K562 (cell line): ENCODE results near the gene TANC1. TPM values are rescaled to one million over a fixed set of nuclear protein-coding genes. Genes with fewer than 3 reads are reported as not detected.

Experiments used
- ATAC-seq: fragments of 200-7000 bp; cut with Tn5 transposase; 3 replicates; pipeline ENCODE4 v1.9.1; 2020; ENCODE audit warnings: moderate library complexity
- BruUV-seq: library from RNA; stranded (reverse); fragments of 400-500 nt; replicated peaks from 2 replicates; lab custom pipeline; 2021; lab: Mats Ljungman, UMichigan
- CTCF ChIA-PET: fragments of 300-600 bp; formaldehyde crosslinking; extraction: SDS; loops from one replicate; lab custom pipeline; 2021; ENCODE audit warnings: low intra/inter-chr PET ratio; lab: Yijun Ruan, JAX
- POLR2A ChIA-PET: fragments of 300-600, 350-650 bp; sonication (Branson Sonifier 250); formaldehyde crosslinking; extraction: SDS; loops from one replicate; lab custom pipeline; 2021; ENCODE audit warnings: antibody characterized with exemption, inconsistent platforms; lab: Yijun Ruan, JAX
- DNase-seq, 4 experiments: peaks; one replicate each; pipeline versions ENCODE4 v3.0.0 to v3.0.0-alpha.2; 2011 to 2018; ENCODE audit warnings: low spot score in 3 of 4, mixed read lengths in 3 of 4; ENCODE audit errors: extremely low read depth in 1 of 4
- FAIRE-seq: peaks from 2 replicates; lab custom pipeline; 2011; peaks lifted over from hg19 to GRCh38; lab: Jason Lieb, UNC
- H2AFZ ChIP-seq: 2 replicates; pipeline ENCODE4 v1.6.0; 2011; ENCODE audit warnings: low read depth, low read length, control low read depth, inconsistent platforms
- H3K27ac ChIP-seq: fragments of 200-600 bp; 3 replicates; pipeline ENCODE4 v1.8.0; 2011; ENCODE audit warnings: low read depth, mild to moderate bottlenecking, control low read depth, inconsistent platforms, low read length, moderate library complexity, mixed read lengths; ENCODE audit errors: extremely low read depth
- H3K27me3 ChIP-seq, 2 experiments: fragments of 300-600 bp in 1 of 2; 2 replicates in 1 of 2; 3 replicates in 1 of 2; pipeline versions ENCODE4 v1.6.0 to v1.8.0; 2011; ENCODE audit warnings: inconsistent platforms in 2 of 2, low read length in 2 of 2, mild to moderate bottlenecking in 1 of 2, mixed read lengths in 1 of 2, moderate library complexity in 1 of 2; ENCODE audit not compliant: control insufficient read depth in 2 of 2, insufficient read depth in 2 of 2
- H3K36me3 ChIP-seq: fragments of 300-600 bp; 3 replicates; pipeline ENCODE4 v1.8.0; 2011; ENCODE audit warnings: mild to moderate bottlenecking, low read length, inconsistent platforms; ENCODE audit not compliant: control insufficient read depth, insufficient read depth
- H3K4me1 ChIP-seq, 2 experiments: fragments of 200-600 bp in 1 of 2; replicated peaks in 1 of 2; 2 replicates in 1 of 2; 3 replicates in 1 of 2; pipeline versions ENCODE4 v1.5.1 to v1.8.0; 2011; ENCODE audit warnings: inconsistent platforms in 2 of 2, low read length in 2 of 2, mild to moderate bottlenecking in 1 of 2, mixed read lengths in 1 of 2, moderate library complexity in 1 of 2; ENCODE audit not compliant: control insufficient read depth in 2 of 2, insufficient read depth in 2 of 2
- H3K4me2 ChIP-seq: 2 replicates; pipeline ENCODE4 v1.6.1; 2011; ENCODE audit warnings: low read length, control low read depth, inconsistent platforms, mixed read lengths; ENCODE audit not compliant: insufficient read depth
- H3K4me3 ChIP-seq: fragments of 200-600 bp; sonication (generic), shearing (Covaris generic); 2 replicates; pipeline ENCODE4 v1.5.1; 2016; ENCODE audit warnings: control low read depth, inconsistent platforms
- H3K79me2 ChIP-seq: fragments of 200-600 bp; 3 replicates; pipeline ENCODE4 v1.8.0; 2011; ENCODE audit warnings: low read length, inconsistent platforms; ENCODE audit not compliant: control insufficient read depth, insufficient read depth
- H3K9ac ChIP-seq, 2 experiments: 2 replicates each; pipeline versions ENCODE4 v1.6.0 to v1.6.1; 2011; ENCODE audit warnings: low read depth in 2 of 2, low read length in 2 of 2, control low read depth in 1 of 2, inconsistent platforms in 1 of 2, mild to moderate bottlenecking in 1 of 2, mixed read lengths in 1 of 2; ENCODE audit not compliant: insufficient read depth in 1 of 2
- H3K9me1 ChIP-seq: one replicate; pipeline ENCODE4 v1.6.0; 2011; ENCODE audit warnings: inconsistent platforms, mild to moderate bottlenecking, low read length, moderate library complexity; ENCODE audit not compliant: control insufficient read depth, insufficient read depth
- H3K9me3 ChIP-seq: replicated peaks from 2 replicates; pipeline ENCODE4 v1.5.1; 2011; ENCODE audit warnings: low read depth, low read length, inconsistent platforms; ENCODE audit not compliant: control insufficient read depth, insufficient read depth
- H4K20me1 ChIP-seq: replicated peaks from 2 replicates; pipeline ENCODE4 v1.6.1; 2011; ENCODE audit warnings: low read length, inconsistent platforms, mixed read lengths; ENCODE audit not compliant: control insufficient read depth, insufficient read depth
- ARNT ChIP-seq, 2 experiments: fragments of 450-650 bp; IDR thresholded peaks; 2 replicates each; pipeline ENCODE4 v1.6.1; 2016; ENCODE audit warnings: mild to moderate bottlenecking in 1 of 2
- CSDE1 ChIP-seq, 2 experiments: fragments of 450-650 bp; IDR thresholded peaks; 2 replicates each; pipeline ENCODE4 v1.6.1; 2016; ENCODE audit warnings: mild to moderate bottlenecking in 1 of 2
- ELF2 ChIP-seq: fragments of 250-450 bp; sonication (Bioruptor Pico); IDR thresholded peaks from 2 replicates; pipeline ENCODE4 v1.5.0; 2021; ENCODE audit warnings: mild to moderate bottlenecking
- ELK3 ChIP-seq: fragments of 450-650 bp; formaldehyde crosslinking; IDR thresholded peaks from 2 replicates; pipeline ENCODE4 v1.4.0; 2020; ENCODE audit warnings: mild to moderate bottlenecking
- HDGF ChIP-seq: fragments of 450-650 bp; IDR thresholded peaks from 2 replicates; pipeline ENCODE4 v1.6.1; 2016
- IRF1 ChIP-seq: sonication (generic); formaldehyde crosslinking; IDR thresholded peaks from 2 replicates; pipeline ENCODE4 v1.8.0; 2022; ENCODE audit warnings: missing genetic modification reagents, mild to moderate bottlenecking, borderline replicate concordance
- PTBP1 ChIP-seq: fragments of 200-400 bp; formaldehyde crosslinking; IDR thresholded peaks from 2 replicates; pipeline ENCODE4 v1.6.1; 2017; ENCODE audit warnings: low read depth, low read length
- PTRF ChIP-seq: fragments of 450-650 bp; IDR thresholded peaks from 2 replicates; pipeline ENCODE4 v1.6.1; 2016; ENCODE audit warnings: mild to moderate bottlenecking, missing genetic modification characterization, missing compliant biosample characterization
- TAF7 ChIP-seq: fragments of 450-650 bp; IDR thresholded peaks from 2 replicates; pipeline ENCODE4 v1.6.1; 2016; ENCODE audit warnings: missing genetic modification characterization, missing compliant biosample characterization
- ZKSCAN8 ChIP-seq: fragments of 200-800 bp; sonication (Bioruptor generic); IDR thresholded peaks from 2 replicates; pipeline ENCODE4 v1.6.1; 2016; ENCODE audit warnings: missing genetic modification characterization, missing compliant biosample characterization
- ZSCAN29 ChIP-seq: fragments of 450-650 bp; IDR thresholded peaks from 2 replicates; pipeline ENCODE4 v1.6.1; 2017
- WGBS: fragments of 100-300 bp; shearing (Covaris generic); methylation state at CpG from one replicate; pipeline ENCODE4 v1.1.6; 2016; ENCODE audit warnings: low coverage, mixed read lengths; ENCODE audit not compliant: insufficient coverage; ENCODE audit errors: missing lambda C conversion rate; 5-methylcytosine and 5-hydroxymethylcytosine counted together
- in situ Hi-C: fragments of 300-500 bp; cut with MboI; formaldehyde crosslinking; loops from 4 replicates; pipeline ENCODE4 v1.15.0; 2018; ENCODE audit warnings: inconsistent platforms, mixed read lengths
- intact Hi-C: fragments of 100-400 bp; cut with micrococcal nuclease; formaldehyde crosslinking; loops from 2 replicates; pipeline ENCODE4 v1.14.2; 2022
- polyA plus RNA-seq, 8 experiments: library from polyadenylated mRNA; depleted of rRNA in 4 of 8; stranded (reverse) in 5 of 8; unstranded in 3 of 8; fragments of >200 nt; fragmentation: Nextera tagmentation in 2 of 8; fragmentation: Illumina TruSeq in 1 of 8; extraction: Ambion mirVana in 2 of 8; extraction: Trizol in 1 of 8; gene quantifications; 2 replicates each; pipeline versions ENCODE4 v1.2.1 to v1.2.3, GENCODE V29; 2011 to 2014; ENCODE audit warnings: inconsistent platforms in 1 of 8, missing spikeins in 1 of 8
- total RNA-seq, 7 experiments: library from RNA; depleted of rRNA in 6 of 7; stranded (reverse); fragments of >200 nt in 6 of 7; fragmentation: Illumina TruSeq in 2 of 7; extraction: Trizol in 2 of 7; gene quantifications; 2 replicates each; pipeline versions ENCODE4 v1.2.1 to v1.2.3, GENCODE V29; 2011 to 2021; ENCODE audit warnings: low replicate concordance in 1 of 7
- TF ChIP-seq, protein P1 (sequence below): fragments of 450-650 bp; IDR thresholded peaks from 2 replicates; pipeline ENCODE4 v1.6.1; 2017; ENCODE audit warnings: antibody characterized with exemption, mild to moderate bottlenecking
- TF ChIP-seq, protein P2 (sequence below), 2 experiments: fragments of 450-650 bp in 1 of 2; IDR thresholded peaks; 2 replicates each; pipeline ENCODE4 v1.6.1; 2011 to 2017; ENCODE audit warnings: low read depth in 2 of 2, antibody characterized with exemption in 1 of 2, borderline replicate concordance in 1 of 2, low read length in 1 of 2, mild to moderate bottlenecking in 1 of 2, mixed read lengths in 1 of 2; ENCODE audit not compliant: control insufficient read depth in 1 of 2

The TANC1 gene
- total and polyA plus RNA-seq, 9 of the 15 experiments (the other 6 are each of a cell fraction or from before 2014, with no cell fraction given): under 0.01 to 0.20 (median 0.07) TPM; not detected in 1

GRCh38 chr2:159134979-159135378, 166.5 kb downstream of the TANC1 start:
- no TSS peak for BruUV-seq
- intact Hi-C loops: no loop called here
- TF ChIP-seq, protein P1, sequence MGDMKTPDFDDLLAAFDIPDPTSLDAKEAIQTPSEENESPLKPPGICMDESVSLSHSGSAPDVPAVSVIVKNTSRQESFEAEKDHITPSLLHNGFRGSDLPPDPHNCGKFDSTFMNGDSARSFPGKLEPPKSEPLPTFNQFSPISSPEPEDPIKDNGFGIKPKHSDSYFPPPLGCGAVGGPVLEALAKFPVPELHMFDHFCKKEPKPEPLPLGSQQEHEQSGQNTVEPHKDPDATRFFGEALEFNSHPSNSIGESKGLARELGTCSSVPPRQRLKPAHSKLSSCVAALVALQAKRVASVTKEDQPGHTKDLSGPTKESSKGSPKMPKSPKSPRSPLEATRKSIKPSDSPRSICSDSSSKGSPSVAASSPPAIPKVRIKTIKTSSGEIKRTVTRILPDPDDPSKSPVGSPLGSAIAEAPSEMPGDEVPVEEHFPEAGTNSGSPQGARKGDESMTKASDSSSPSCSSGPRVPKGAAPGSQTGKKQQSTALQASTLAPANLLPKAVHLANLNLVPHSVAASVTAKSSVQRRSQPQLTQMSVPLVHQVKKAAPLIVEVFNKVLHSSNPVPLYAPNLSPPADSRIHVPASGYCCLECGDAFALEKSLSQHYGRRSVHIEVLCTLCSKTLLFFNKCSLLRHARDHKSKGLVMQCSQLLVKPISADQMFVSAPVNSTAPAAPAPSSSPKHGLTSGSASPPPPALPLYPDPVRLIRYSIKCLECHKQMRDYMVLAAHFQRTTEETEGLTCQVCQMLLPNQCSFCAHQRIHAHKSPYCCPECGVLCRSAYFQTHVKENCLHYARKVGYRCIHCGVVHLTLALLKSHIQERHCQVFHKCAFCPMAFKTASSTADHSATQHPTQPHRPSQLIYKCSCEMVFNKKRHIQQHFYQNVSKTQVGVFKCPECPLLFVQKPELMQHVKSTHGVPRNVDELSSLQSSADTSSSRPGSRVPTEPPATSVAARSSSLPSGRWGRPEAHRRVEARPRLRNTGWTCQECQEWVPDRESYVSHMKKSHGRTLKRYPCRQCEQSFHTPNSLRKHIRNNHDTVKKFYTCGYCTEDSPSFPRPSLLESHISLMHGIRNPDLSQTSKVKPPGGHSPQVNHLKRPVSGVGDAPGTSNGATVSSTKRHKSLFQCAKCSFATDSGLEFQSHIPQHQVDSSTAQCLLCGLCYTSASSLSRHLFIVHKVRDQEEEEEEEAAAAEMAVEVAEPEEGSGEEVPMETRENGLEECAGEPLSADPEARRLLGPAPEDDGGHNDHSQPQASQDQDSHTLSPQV: 0 out of 2 replicates have a peak, but pooled peaks have one; percentile 24
- TF ChIP-seq, protein P2, sequence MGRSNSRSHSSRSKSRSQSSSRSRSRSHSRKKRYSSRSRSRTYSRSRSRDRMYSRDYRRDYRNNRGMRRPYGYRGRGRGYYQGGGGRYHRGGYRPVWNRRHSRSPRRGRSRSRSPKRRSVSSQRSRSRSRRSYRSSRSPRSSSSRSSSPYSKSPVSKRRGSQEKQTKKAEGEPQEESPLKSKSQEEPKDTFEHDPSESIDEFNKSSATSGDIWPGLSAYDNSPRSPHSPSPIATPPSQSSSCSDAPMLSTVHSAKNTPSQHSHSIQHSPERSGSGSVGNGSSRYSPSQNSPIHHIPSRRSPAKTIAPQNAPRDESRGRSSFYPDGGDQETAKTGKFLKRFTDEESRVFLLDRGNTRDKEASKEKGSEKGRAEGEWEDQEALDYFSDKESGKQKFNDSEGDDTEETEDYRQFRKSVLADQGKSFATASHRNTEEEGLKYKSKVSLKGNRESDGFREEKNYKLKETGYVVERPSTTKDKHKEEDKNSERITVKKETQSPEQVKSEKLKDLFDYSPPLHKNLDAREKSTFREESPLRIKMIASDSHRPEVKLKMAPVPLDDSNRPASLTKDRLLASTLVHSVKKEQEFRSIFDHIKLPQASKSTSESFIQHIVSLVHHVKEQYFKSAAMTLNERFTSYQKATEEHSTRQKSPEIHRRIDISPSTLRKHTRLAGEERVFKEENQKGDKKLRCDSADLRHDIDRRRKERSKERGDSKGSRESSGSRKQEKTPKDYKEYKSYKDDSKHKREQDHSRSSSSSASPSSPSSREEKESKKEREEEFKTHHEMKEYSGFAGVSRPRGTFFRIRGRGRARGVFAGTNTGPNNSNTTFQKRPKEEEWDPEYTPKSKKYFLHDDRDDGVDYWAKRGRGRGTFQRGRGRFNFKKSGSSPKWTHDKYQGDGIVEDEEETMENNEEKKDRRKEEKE (IDR thresholded peaks at IDR 0.05; ENCODE audit: borderline replicate concordance in 1 of 2, control insufficient read depth in 1 of 2, low read depth in 2 of 2, low read length in 1 of 2): no peak
- TF ChIP-seq HDGF: peak; percentile 30; the same call in 1 of the 2 replicates
- TF ChIP-seq PTRF (tag): peak; percentile 69; the same call in 1 of the 2 replicates
- TF ChIP-seq PTBP1: no peak
- TF ChIP-seq ZSCAN29: no peak
- TF ChIP-seq ZKSCAN8: no peak
- TF ChIP-seq TAF7: 0 out of 2 replicates have a peak, but pooled peaks have one; percentile 24
- TF ChIP-seq ELF2 (CRISPR knock-in tag): 0 out of 2 replicates have a peak, but pooled peaks have one; percentile 8
- 0 out of 2 replicates have a peak, but pooled peaks have one; percentile 13 for TF ChIP-seq ELK3
- no peak for TF ChIP-seq ARNT (IDR thresholded peaks at IDR 0.05)
- TF ChIP-seq CSDE1 (IDR thresholded peaks at IDR 0.05): 0 out of 4 replicates have a peak, but pooled peaks of 1 of the 2 experiments have one; percentile 20
- no peak for TF ChIP-seq IRF1 (CRISPR knock-in tag)

More at GRCh38 chr2:159134979-159135378, 166.5 kb downstream of the TANC1 start:
- no peak overlapping the region for H2AFZ ChIP-seq
- H3K9ac ChIP-seq: no peak overlapping the region
- ATAC-seq (peak; percentile 8; the same call in 2 of the 3 replicates), FAIRE-seq (no peak), DNase-seq (no peak)
- H3K4me3 ChIP-seq: no peak overlapping the region
- POLR2A ChIA-PET: interaction anchor here (1.0 to 1.4 kb wide), 5 partner anchors 13 to 26 kb away, joined by 4 to 8 read pairs (median 5); no protein-coding TSS in a partner anchor
- WGBS: 17% methylated on average over 3 of the region's 3 CpGs
- no peaks in the 10 kb centered on the region for H3K79me2 ChIP-seq
- H3K27me3 ChIP-seq: no peaks in the 10 kb centered on the region; a peak in 1 of 5 replicates
- no peaks in the 10 kb centered on the region for H4K20me1 ChIP-seq
- CTCF ChIA-PET: no interaction called here
- peak overlapping the region; percentile 32; the same call in 2 of the 3 replicates for H3K27ac ChIP-seq
- in situ Hi-C loops: no loop called here
- H3K4me1 ChIP-seq: peaks cover 14 to 37% of the 10 kb centered on the region in 2 experiments
- no peaks in the 10 kb centered on the region for H3K9me1 ChIP-seq
- H3K4me2 ChIP-seq: peak overlapping the region; percentile 37
- no peaks in the 10 kb centered on the region for H3K9me3 ChIP-seq
- no peaks in the 10 kb centered on the region for H3K36me3 ChIP-seq
